CD14-positive monocyte (primary cell): ENCODE results near the gene SPAG8. TPM values are rescaled to one million over a fixed set of nuclear protein-coding genes. Genes with fewer than 3 reads are reported as not detected.
A peak's percentile ranks its signal among the peaks of the same experiment; 100 is the strongest.

Source experiments
- DNase-seq, 3 donors: peaks; one replicate each; pipeline ENCODE4 v3.0.0-alpha.2; 2011 to 2022
- H2AFZ ChIP-seq: 2 replicates; pipeline ENCODE4 v1.6.0; 2012; ENCODE audit warnings: mild to moderate bottlenecking, low read depth, low read length, inconsistent platforms; ENCODE audit not compliant: insufficient read depth, poor library complexity, severe bottlenecking
- H3K27ac ChIP-seq, 2 donors: 1 replicate in 1 of 2; 2 replicates in 1 of 2; pipeline ENCODE4 v1.5.1; 2012 to 2013; ENCODE audit warnings: low read length in 2 of 2, control low read depth in 1 of 2, inconsistent platforms in 1 of 2, low read depth in 1 of 2, mild to moderate bottlenecking in 1 of 2
- H3K27me3 ChIP-seq, 2 donors: one replicate each; pipeline versions ENCODE4 v1.6.0 to v1.6.1; 2011 to 2013; ENCODE audit warnings: low read length in 2 of 2; ENCODE audit not compliant: control insufficient read depth in 2 of 2, insufficient read depth in 2 of 2
- H3K36me3 ChIP-seq, 2 donors: replicated peaks in 1 of 2; 1 replicate in 1 of 2; 2 replicates in 1 of 2; pipeline versions ENCODE4 v1.5.1 to v1.6.1; 2012 to 2013; ENCODE audit warnings: low read length in 2 of 2, control low read depth in 1 of 2, inconsistent platforms in 1 of 2, mild to moderate bottlenecking in 1 of 2; ENCODE audit not compliant: insufficient read depth in 2 of 2, control insufficient read depth in 1 of 2
- H3K4me1 ChIP-seq, 2 donors: 1 replicate in 1 of 2; 2 replicates in 1 of 2; pipeline versions ENCODE4 v1.5.1 to v1.6.1; 2012 to 2013; ENCODE audit warnings: low read length in 2 of 2, control low read depth in 1 of 2, inconsistent platforms in 1 of 2, mild to moderate bottlenecking in 1 of 2, moderate library complexity in 1 of 2; ENCODE audit not compliant: insufficient read depth in 2 of 2, control insufficient read depth in 1 of 2
- H3K4me2 ChIP-seq: replicated peaks from 2 replicates; pipeline ENCODE3; 2012; ENCODE audit warnings: low read length, moderate library complexity, mild to moderate bottlenecking; ENCODE audit not compliant: poor library complexity, severe bottlenecking; ENCODE audit errors: extremely low read depth
- H3K4me3 ChIP-seq, 3 experiments: fragments of 200-600 bp in 1 of 3; sonication (generic) in 1 of 3; replicated peaks in 1 of 3; 1 replicate in 2 of 3; 2 replicates in 1 of 3; pipeline ENCODE4 v1.5.1; 2011 to 2013; ENCODE audit warnings: low read length in 3 of 3, mild to moderate bottlenecking in 3 of 3, control low read depth in 2 of 3, low read depth in 2 of 3, inconsistent platforms in 1 of 3, moderate library complexity in 1 of 3
- H3K79me2 ChIP-seq: 2 replicates; pipeline ENCODE4 v1.6.0; 2012; ENCODE audit warnings: mild to moderate bottlenecking, control low read depth, inconsistent platforms, low read length, moderate library complexity; ENCODE audit not compliant: insufficient read depth
- H3K9ac ChIP-seq: 2 replicates; pipeline ENCODE4 v1.6.0; 2017; ENCODE audit warnings: low read length, mild to moderate bottlenecking; ENCODE audit not compliant: insufficient read depth, poor library complexity, severe bottlenecking
- H3K9me3 ChIP-seq, 2 donors: replicated peaks in 1 of 2; 1 replicate in 1 of 2; 2 replicates in 1 of 2; pipeline versions ENCODE4 v1.5.1 to v1.6.1; 2012 to 2013; ENCODE audit warnings: low read length in 2 of 2, control low read depth in 1 of 2; ENCODE audit not compliant: control insufficient read depth in 1 of 2, insufficient read depth in 1 of 2
- H4K20me1 ChIP-seq: 2 replicates; pipeline ENCODE4 v1.6.0; 2012; ENCODE audit warnings: mild to moderate bottlenecking, low read length, control low read depth, moderate library complexity; ENCODE audit not compliant: insufficient read depth
- H3K27ac Mint-ChIP-seq, 7 donors: one replicate each; pipeline ENCODE4 v1.8.0; 2020; ENCODE audit warnings: mild to moderate bottlenecking in 7 of 7, mixed read lengths in 7 of 7, moderate library complexity in 6 of 7, inconsistent platforms in 2 of 7
- H3K27me3 Mint-ChIP-seq, 3 donors: one replicate each; pipeline ENCODE4 v1.8.0; 2021 to 2022; ENCODE audit warnings: low read depth in 3 of 3, mild to moderate bottlenecking in 3 of 3, mixed read lengths in 3 of 3, moderate library complexity in 3 of 3, inconsistent platforms in 1 of 3
- H3K36me3 Mint-ChIP-seq, 2 donors: one replicate each; pipeline ENCODE4 v1.8.0; 2020; ENCODE audit warnings: mixed read lengths in 2 of 2, inconsistent platforms in 1 of 2, mild to moderate bottlenecking in 1 of 2
- H3K4me1 Mint-ChIP-seq: one replicate; pipeline ENCODE4 v1.8.0; 2020; ENCODE audit warnings: mild to moderate bottlenecking, mixed read lengths
- H3K4me3 Mint-ChIP-seq, 2 donors: one replicate each; pipeline ENCODE4 v1.8.0; 2020; ENCODE audit warnings: mild to moderate bottlenecking in 2 of 2, mixed read lengths in 2 of 2, moderate library complexity in 1 of 2
- H3K9me3 Mint-ChIP-seq, 7 donors: one replicate each; pipeline ENCODE4 v1.8.0; 2020 to 2022; ENCODE audit warnings: mixed read lengths in 7 of 7, mild to moderate bottlenecking in 6 of 7, moderate library complexity in 6 of 7, inconsistent platforms in 2 of 7
- CTCF ChIP-seq: fragments of 200-600 bp; IDR thresholded peaks from one replicate; pipeline ENCODE4 v1.8.0; 2022; ENCODE audit warnings: antibody characterized with exemption, mild to moderate bottlenecking
- WGBS: methylation state at CpG from one replicate; pipeline ENCODE4 v1.1.5; 2013; ENCODE audit warnings: missing lambda C conversion rate; ENCODE audit not compliant: insufficient coverage; 5-methylcytosine and 5-hydroxymethylcytosine counted together
- intact Hi-C, 2 donors: fragments of 100-400 bp; cut with micrococcal nuclease; formaldehyde crosslinking; loops; one replicate each; pipeline versions ENCODE4 v1.15.0 to v1.15.1; 2023
- polyA plus RNA-seq, 3 donors: library from polyadenylated mRNA; depleted of rRNA in 1 of 3; unstranded in 2 of 3; stranded (reverse) in 1 of 3; fragments of 300-500 nt in 2 of 3; fragments of >200 nt in 1 of 3; fragmentation: Illumina TruSeq in 2 of 3; gene quantifications; 1 replicate in 2 of 3; 2 replicates in 1 of 3; pipeline ENCODE4 v1.2.3, GENCODE V29; 2012 to 2021

SPAG8 gene
- polyA plus RNA-seq, 3 donors = 0.52 to 2.9 (median 0.68) TPM

DNA sequence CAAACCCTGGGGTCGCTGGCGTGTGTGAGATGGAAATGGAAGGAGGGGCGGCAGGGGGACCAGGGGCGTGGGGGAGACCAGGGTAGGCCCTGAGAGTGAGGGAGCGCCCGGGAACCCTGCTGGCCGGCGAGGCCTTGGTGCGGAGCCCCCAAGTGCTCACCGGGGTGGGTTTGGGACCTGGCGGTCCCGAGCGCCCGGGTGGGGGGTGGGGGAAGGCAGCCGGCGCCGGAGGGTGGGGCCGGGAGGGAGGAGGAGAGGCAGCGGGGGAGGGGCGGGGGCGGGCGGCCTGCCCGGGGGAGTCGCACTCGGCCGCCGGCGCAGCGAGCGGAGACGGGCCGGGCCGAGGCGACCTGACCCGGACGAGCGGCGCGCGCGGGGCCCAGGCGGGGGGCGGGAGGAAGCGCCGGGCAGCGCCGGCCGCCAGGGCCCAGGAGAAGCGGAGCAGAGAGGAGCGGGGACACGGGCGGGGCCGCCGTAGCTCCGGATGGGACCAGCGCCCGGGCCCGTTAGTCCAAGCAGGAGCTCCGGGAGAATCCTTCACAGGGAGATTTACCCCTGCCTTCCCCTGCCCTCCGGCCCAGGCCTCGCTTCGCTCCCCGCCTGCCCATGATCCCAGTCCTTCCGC, 20.7 kb downstream of the SPAG8 start, which contains the start of gene NPR2:
NPR2 (plus strand) TSS at position 295 of the 625 bp plus-strand sequence. CDS start 818 bp downstream, outside the sequence.
- no peaks in the 10 kb centered on the region for H3K79me2 ChIP-seq
- Mint-ChIP-seq H3K27me3 (peaks cover 15 to 23% (median 15%) of the 10 kb centered on the region in 3 donors), H3K4me3 (peak within 1 kb of the TSS; percentile 34 to 74), H3K27ac (no peak within 1 kb of the TSS), H3K4me1 (peaks cover 11% of the 10 kb centered on the region), H3K9me3 (peaks cover 0 to 4% (median 0%) of the 10 kb centered on the region in 7 donors), H3K36me3 (peaks cover 0 to 1% of the 10 kb centered on the region in 2 donors)
- peaks cover 0 to 13% of the 10 kb centered on the region in 2 donors for H3K27me3 ChIP-seq
- 28% methylated on average over 42 of the region's 64 CpGs for WGBS
- peak within 1 kb of the TSS; percentile 46 for H2AFZ ChIP-seq
- no peaks in the 10 kb centered on the region for H3K4me1 ChIP-seq
- no peak for TF ChIP-seq CTCF
- no peaks in the 10 kb centered on the region for H3K9me3 ChIP-seq
- no peaks in the 10 kb centered on the region for H4K20me1 ChIP-seq
- H3K4me2 ChIP-seq = peak within 1 kb of the TSS; percentile 35
- no peak within 1 kb of the TSS for H3K4me3 ChIP-seq
- H3K9ac ChIP-seq = no peak within 1 kb of the TSS
- intact Hi-C loops = loop anchor here in 1 of 2 donors (5.0 kb wide), 1 partner anchor 91 kb away; no protein-coding TSS in a partner anchor
- no peak within 1 kb of the TSS for H3K27ac ChIP-seq
- H3K36me3 ChIP-seq = no peaks in the 10 kb centered on the region
- DNase-seq = no peak

DNA sequence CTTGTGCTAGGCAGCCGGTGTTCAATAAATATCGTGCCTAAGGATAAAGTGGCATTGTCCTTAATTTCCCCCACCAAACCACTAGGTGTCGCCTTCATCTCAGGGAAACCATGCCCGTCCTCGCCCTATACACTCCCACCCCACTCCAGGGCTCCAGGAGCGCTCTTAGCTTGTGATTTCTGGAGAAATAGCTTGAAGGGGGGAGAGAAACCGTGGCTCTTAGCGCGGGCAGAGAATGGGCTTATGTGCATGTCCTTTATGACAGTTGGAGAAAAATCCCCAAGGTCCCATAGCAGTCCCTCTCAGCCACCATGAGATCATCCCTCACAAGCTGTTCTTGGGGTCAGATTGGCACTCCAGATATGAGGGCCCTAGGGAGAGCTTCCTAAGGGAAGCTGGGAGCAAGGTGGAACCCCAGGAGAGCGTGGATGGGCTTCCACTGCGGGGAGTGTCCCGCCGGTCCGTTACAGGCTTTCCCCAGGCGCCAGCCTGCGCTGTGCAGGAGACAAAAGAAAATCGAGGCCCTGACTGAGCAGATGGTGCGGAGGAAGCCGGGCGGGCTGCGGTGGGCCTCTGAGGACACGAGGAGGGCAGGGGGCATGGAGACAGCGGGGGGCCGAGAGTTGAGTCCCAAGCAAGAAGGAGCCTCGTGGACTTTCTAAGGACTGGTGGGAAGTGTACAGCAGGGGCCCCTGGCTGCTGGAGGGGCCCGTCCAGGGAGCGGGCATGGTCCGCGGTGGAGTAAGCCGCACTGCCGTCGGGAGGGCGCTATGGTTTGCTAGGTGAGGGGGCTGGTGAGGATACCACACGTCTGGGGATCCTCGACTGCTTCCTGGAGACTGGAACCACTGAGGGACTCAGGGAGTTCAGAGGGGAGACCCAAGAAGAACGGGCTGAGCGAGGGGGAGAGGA, 21.4 kb downstream of the SPAG8 start:
- peaks cover 0 to 13% of the 10 kb centered on the region in 2 donors for H3K27me3 ChIP-seq
- H2AFZ ChIP-seq = no peak overlapping the region
- peak overlapping the region; percentile 35 for H3K4me2 ChIP-seq
- Mint-ChIP-seq H3K4me1 (peaks cover 11% of the 10 kb centered on the region), H3K36me3 (peaks cover 0 to 1% of the 10 kb centered on the region in 2 donors), H3K27me3 (peaks cover 15 to 23% (median 15%) of the 10 kb centered on the region in 3 donors), H3K27ac (no peak overlapping the region), H3K4me3 (peak overlapping the region; percentile 34 to 74), H3K9me3 (peaks cover 0 to 4% (median 0%) of the 10 kb centered on the region in 7 donors)
- H3K27ac ChIP-seq = no peak overlapping the region
- H3K36me3 ChIP-seq = no peaks in the 10 kb centered on the region
- intact Hi-C loops = loop anchor here (1.0 to 5.0 kb wide), 2 partner anchors 92 kb away; no protein-coding TSS in a partner anchor
- H3K79me2 ChIP-seq = no peaks in the 10 kb centered on the region
- WGBS = 80% methylated on average over 26 of the region's 37 CpGs
- TF ChIP-seq CTCF = peak; percentile 82
- H3K9ac ChIP-seq = no peak overlapping the region
- no peak overlapping the region for H3K4me3 ChIP-seq
- H3K9me3 ChIP-seq = no peaks in the 10 kb centered on the region
- no peaks in the 10 kb centered on the region for H3K4me1 ChIP-seq
- DNase-seq = peak; percentile 52 to 64 (median 62)
- no peaks in the 10 kb centered on the region for H4K20me1 ChIP-seq
